Chondrocyte (in vitro differentiated cells): ENCODE results near the gene SCNN1B. TPM values are rescaled to one million over a fixed set of nuclear protein-coding genes. Genes with fewer than 3 reads are reported as not detected.
A peak's percentile ranks its signal among the peaks of the same experiment; 100 is the strongest.

Source experiments
- DNase-seq: peaks from one replicate; pipeline ENCODE4 v3.0.0; 2021; ENCODE audit warnings: mixed read lengths, low spot score
- H3K27ac Mint-ChIP-seq: one replicate; pipeline ENCODE4 v1.8.0; 2021; ENCODE audit warnings: mild to moderate bottlenecking, moderate library complexity, mixed read lengths; ENCODE audit not compliant: unreplicated experiment
- H3K27me3 Mint-ChIP-seq: 2 replicates; pipeline ENCODE4 v1.8.0; 2021; ENCODE audit warnings: low read depth, mixed read lengths
- H3K36me3 Mint-ChIP-seq: 2 replicates; pipeline ENCODE4 v1.8.0; 2021; ENCODE audit warnings: low read depth, mixed read lengths
- H3K4me1 Mint-ChIP-seq: 2 replicates; pipeline ENCODE4 v1.8.0; 2021; ENCODE audit warnings: low read depth, mild to moderate bottlenecking, mixed read lengths
- H3K4me3 Mint-ChIP-seq: one replicate; pipeline ENCODE4 v1.8.0; 2021; ENCODE audit warnings: mild to moderate bottlenecking, moderate library complexity, mixed read lengths; ENCODE audit not compliant: unreplicated experiment
- H3K9me3 Mint-ChIP-seq: 2 replicates; pipeline ENCODE4 v1.8.0; 2021; ENCODE audit warnings: low read depth, mixed read lengths
- CTCF ChIP-seq: fragments of 200-600 bp; sonication (generic); IDR thresholded peaks from 2 replicates; pipeline ENCODE4 v1.5.0; 2021; ENCODE audit warnings: antibody characterized with exemption, mild to moderate bottlenecking, moderate library complexity
- total RNA-seq: library from RNA; stranded (reverse); gene quantifications from 3 replicates; pipeline ENCODE4 v1.2.1, GENCODE V29; 2021

SCNN1B gene
- total RNA-seq, 1 donor from 2014 or later: not detected

- peak; percentile 72 for DNase-seq
- no peaks in the 10 kb centered on the region for H3K36me3 Mint-ChIP-seq
- H3K9me3 Mint-ChIP-seq: no peaks in the 10 kb centered on the region
Measured at GRCh38 chr16:23354246-23354645, 52.1 kb downstream of the SCNN1B start.

GRCh38 chr16:23355106-23355670, 53.1 kb downstream of the SCNN1B start:
- TF ChIP-seq CTCF: no peak
- peak; percentile 67 for DNase-seq
- no peaks in the 10 kb centered on the region for H3K9me3 Mint-ChIP-seq
- H3K4me3 Mint-ChIP-seq: no peak overlapping the region
- H3K27me3 Mint-ChIP-seq: peaks cover 13% of the 10 kb centered on the region
- H3K27ac Mint-ChIP-seq: no peak overlapping the region
- no peaks in the 10 kb centered on the region for H3K36me3 Mint-ChIP-seq
- H3K4me1 Mint-ChIP-seq: no peaks in the 10 kb centered on the region

More at GRCh38 chr16:23354246-23354645, 52.1 kb downstream of the SCNN1B start:
- Mint-ChIP-seq H3K27ac (no peak overlapping the region), H3K4me1 (no peaks in the 10 kb centered on the region), H3K27me3 (peaks cover 12% of the 10 kb centered on the region), H3K4me3 (no peak overlapping the region)
- no peak for TF ChIP-seq CTCF

GRCh38 chr16:23356941-23357340, 54.8 kb downstream of the SCNN1B start:
- Mint-ChIP-seq H3K9me3 (no peaks in the 10 kb centered on the region), H3K4me1 (no peaks in the 10 kb centered on the region), H3K27ac (no peak overlapping the region), H3K4me3 (no peak overlapping the region), H3K27me3 (peaks cover 10% of the 10 kb centered on the region), H3K36me3 (no peaks in the 10 kb centered on the region)
- peak; percentile 66 for DNase-seq
- no peak for TF ChIP-seq CTCF

- no peaks in the 10 kb centered on the region for H3K36me3 Mint-ChIP-seq
- H3K9me3 Mint-ChIP-seq: no peaks in the 10 kb centered on the region
- no peak overlapping the region for H3K4me3 Mint-ChIP-seq
- TF ChIP-seq CTCF: no peak
- peak; percentile 53 for DNase-seq
- H3K27ac Mint-ChIP-seq: no peak overlapping the region
- no peaks in the 10 kb centered on the region for H3K4me1 Mint-ChIP-seq
- H3K27me3 Mint-ChIP-seq: peaks cover 10% of the 10 kb centered on the region
Measured at GRCh38 chr16:23357761-23358290, 55.7 kb downstream of the SCNN1B start.

GRCh38 chr16:23359092-23359760, 57.1 kb downstream of the SCNN1B start:
- H3K27ac Mint-ChIP-seq: no peak overlapping the region
- no peak overlapping the region for H3K4me3 Mint-ChIP-seq
- H3K4me1 Mint-ChIP-seq: no peaks in the 10 kb centered on the region
- no peaks in the 10 kb centered on the region for H3K9me3 Mint-ChIP-seq
- DNase-seq: peak; percentile 25
- no peak for TF ChIP-seq CTCF
- H3K27me3 Mint-ChIP-seq: peaks cover 7% of the 10 kb centered on the region
- H3K36me3 Mint-ChIP-seq: no peaks in the 10 kb centered on the region
